SK-N-SH treated with all-trans-retinoic acid at 6 μM for 48 hours (cell line): ENCODE data around the gene CCDC88A.
A peak's percentile ranks its signal among the peaks of the same experiment; 100 is the strongest.
"Not testable (repeated sequence)": the region's sequence is repeated elsewhere in the genome, so short reads cannot be mapped to it uniquely, and the experiment has no call there.

Experiments used
- ATAC-seq: fragments of 200-7000 bp; cut with Tn5 transposase; 3 replicates; pipeline ENCODE4 v1.9.1; 2020; ENCODE audit warnings: mild to moderate bottlenecking, moderate library complexity
- ARNTL ChIP-seq: fragments of 450-650 bp; formaldehyde crosslinking; IDR thresholded peaks from 2 replicates; pipeline ENCODE4 v1.5.0; 2020; ENCODE audit warnings: low read depth, mild to moderate bottlenecking, moderate library complexity, borderline replicate concordance
- ESRRG ChIP-seq: fragments of 250-450 bp; sonication (Bioruptor Pico); IDR thresholded peaks from 2 replicates; pipeline ENCODE4 v1.6.1; 2021; ENCODE audit warnings: mild to moderate bottlenecking
- ISL1 ChIP-seq: fragments of 250-450 bp; sonication (Bioruptor Pico); IDR thresholded peaks from 2 replicates; pipeline ENCODE4 v2.1.2; 2022; ENCODE audit warnings: mild to moderate bottlenecking, moderate library complexity
- TCF4 ChIP-seq: fragments of 250-450 bp; sonication (Bioruptor Pico); IDR thresholded peaks from 2 replicates; pipeline ENCODE4 v1.8.0; 2021; ENCODE audit warnings: mild to moderate bottlenecking, moderate library complexity, borderline replicate concordance
- TOX ChIP-seq: fragments of 250-450 bp; sonication (Bioruptor Pico); IDR thresholded peaks from 2 replicates; pipeline ENCODE4 v1.8.0; 2021; ENCODE audit warnings: mild to moderate bottlenecking, moderate library complexity, borderline replicate concordance
- ZFP3 ChIP-seq: fragments of 250-450 bp; sonication (Bioruptor Pico); IDR thresholded peaks from 2 replicates; pipeline ENCODE4 v1.5.0; 2020; ENCODE audit warnings: mild to moderate bottlenecking, moderate library complexity
- ZFP30 ChIP-seq: fragments of 450-650 bp; formaldehyde crosslinking; IDR thresholded peaks from 2 replicates; pipeline ENCODE4 v1.5.0; 2022; ENCODE audit warnings: mild to moderate bottlenecking, moderate library complexity
- ZNF565 ChIP-seq: fragments of 450-650 bp; formaldehyde crosslinking; conservative IDR thresholded peaks from 2 replicates; pipeline ENCODE4 v1.5.0; 2020; ENCODE audit warnings: low read depth, mild to moderate bottlenecking, moderate library complexity
- TF ChIP-seq, protein P1 (sequence below): fragments of 250-450 bp; sonication (Bioruptor Pico); IDR thresholded peaks from 2 replicates; pipeline ENCODE4 v1.5.0; 2020; ENCODE audit warnings: mild to moderate bottlenecking, moderate library complexity
- TF ChIP-seq, protein P2 (sequence below): fragments of 250-450 bp; sonication (Bioruptor Pico); IDR thresholded peaks from 2 replicates; pipeline ENCODE4 v1.5.1; 2020; ENCODE audit warnings: low read depth, mild to moderate bottlenecking, moderate library complexity
- TF ChIP-seq, protein P3 (sequence below): fragments of 250-450 bp; sonication (Bioruptor Pico); IDR thresholded peaks from 2 replicates; pipeline ENCODE4 v1.5.1; 2021; ENCODE audit warnings: mild to moderate bottlenecking, moderate library complexity
- TF ChIP-seq, protein P4 (sequence below): fragments of 250-450 bp; sonication (Bioruptor Pico); IDR thresholded peaks from 2 replicates; pipeline ENCODE4 v1.8.0; 2021; ENCODE audit warnings: low read depth, mild to moderate bottlenecking, moderate library complexity, borderline replicate concordance
- TF ChIP-seq, protein P5 (sequence below): fragments of 250-450 bp; sonication (Bioruptor Pico); IDR thresholded peaks from 2 replicates; pipeline ENCODE4 v1.8.0; 2020; ENCODE audit warnings: mild to moderate bottlenecking, moderate library complexity, borderline replicate concordance

The CCDC88A gene

DNA sequence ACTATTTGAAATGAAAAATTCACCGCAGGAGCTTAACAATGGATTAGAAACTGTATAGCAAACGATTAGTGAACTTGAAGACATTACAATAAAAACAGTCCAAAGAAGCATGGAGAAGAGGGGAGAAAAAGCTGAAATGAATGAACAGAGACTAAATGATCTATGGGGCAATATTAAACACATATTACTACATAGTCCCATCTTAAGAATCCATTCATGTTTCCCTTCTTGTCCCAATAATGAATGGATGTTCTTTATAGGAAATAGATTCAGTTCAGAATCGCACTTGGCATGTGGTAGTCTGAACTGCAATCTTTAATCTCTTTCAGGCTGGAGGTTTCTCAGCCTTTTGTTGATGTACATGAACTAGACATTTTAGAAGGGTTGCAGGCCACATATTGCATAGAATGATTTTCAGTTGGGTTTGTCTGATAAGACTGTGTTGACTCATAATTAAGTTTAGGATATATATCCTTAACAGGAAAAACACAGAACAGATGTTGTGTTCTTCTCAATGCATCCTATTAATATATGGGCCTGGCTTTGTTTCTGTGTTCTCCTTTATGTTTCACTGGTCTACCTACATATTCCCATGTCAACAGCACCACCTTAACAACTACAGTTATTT, 27.9 kb downstream of the CCDC88A start (continued):
- TF ChIP-seq, protein P1, sequence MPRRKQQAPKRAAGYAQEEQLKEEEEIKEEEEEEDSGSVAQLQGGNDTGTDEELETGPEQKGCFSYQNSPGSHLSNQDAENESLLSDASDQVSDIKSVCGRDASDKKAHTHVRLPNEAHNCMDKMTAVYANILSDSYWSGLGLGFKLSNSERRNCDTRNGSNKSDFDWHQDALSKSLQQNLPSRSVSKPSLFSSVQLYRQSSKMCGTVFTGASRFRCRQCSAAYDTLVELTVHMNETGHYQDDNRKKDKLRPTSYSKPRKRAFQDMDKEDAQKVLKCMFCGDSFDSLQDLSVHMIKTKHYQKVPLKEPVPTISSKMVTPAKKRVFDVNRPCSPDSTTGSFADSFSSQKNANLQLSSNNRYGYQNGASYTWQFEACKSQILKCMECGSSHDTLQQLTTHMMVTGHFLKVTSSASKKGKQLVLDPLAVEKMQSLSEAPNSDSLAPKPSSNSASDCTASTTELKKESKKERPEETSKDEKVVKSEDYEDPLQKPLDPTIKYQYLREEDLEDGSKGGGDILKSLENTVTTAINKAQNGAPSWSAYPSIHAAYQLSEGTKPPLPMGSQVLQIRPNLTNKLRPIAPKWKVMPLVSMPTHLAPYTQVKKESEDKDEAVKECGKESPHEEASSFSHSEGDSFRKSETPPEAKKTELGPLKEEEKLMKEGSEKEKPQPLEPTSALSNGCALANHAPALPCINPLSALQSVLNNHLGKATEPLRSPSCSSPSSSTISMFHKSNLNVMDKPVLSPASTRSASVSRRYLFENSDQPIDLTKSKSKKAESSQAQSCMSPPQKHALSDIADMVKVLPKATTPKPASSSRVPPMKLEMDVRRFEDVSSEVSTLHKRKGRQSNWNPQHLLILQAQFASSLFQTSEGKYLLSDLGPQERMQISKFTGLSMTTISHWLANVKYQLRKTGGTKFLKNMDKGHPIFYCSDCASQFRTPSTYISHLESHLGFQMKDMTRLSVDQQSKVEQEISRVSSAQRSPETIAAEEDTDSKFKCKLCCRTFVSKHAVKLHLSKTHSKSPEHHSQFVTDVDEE (CRISPR knock-in tag): no peak
- peak; percentile 54; the same call in 1 of the 2 replicates for TF ChIP-seq TCF4 (CRISPR knock-in tag)

DNA sequence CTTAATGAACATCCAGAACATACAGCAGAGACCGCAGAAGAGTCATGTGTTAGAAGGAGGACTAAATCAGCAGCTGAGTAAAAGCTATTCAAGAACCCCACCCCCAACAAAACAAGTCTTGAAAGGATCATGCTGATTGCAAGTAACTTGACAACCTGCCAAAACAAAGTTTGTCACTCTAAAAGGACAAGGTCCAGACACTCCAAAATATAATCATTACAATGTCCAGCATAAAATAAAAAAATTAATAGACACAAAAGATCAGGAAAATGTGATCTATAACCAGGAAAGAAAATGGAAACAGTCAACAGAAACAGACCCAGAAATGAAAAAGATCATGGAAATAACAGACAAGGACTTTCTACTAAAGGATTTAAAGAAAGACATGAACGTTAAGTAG, 28.5 kb downstream of the CCDC88A start:
- ATAC-seq: no peak
- TF ChIP-seq TCF4 (CRISPR knock-in tag): no peak
- TF ChIP-seq ARNTL (CRISPR knock-in tag): no peak
- TF ChIP-seq ZNF565 (CRISPR knock-in tag): no peak
- no peak for TF ChIP-seq ISL1 (CRISPR knock-in tag)
- TF ChIP-seq, protein P2, sequence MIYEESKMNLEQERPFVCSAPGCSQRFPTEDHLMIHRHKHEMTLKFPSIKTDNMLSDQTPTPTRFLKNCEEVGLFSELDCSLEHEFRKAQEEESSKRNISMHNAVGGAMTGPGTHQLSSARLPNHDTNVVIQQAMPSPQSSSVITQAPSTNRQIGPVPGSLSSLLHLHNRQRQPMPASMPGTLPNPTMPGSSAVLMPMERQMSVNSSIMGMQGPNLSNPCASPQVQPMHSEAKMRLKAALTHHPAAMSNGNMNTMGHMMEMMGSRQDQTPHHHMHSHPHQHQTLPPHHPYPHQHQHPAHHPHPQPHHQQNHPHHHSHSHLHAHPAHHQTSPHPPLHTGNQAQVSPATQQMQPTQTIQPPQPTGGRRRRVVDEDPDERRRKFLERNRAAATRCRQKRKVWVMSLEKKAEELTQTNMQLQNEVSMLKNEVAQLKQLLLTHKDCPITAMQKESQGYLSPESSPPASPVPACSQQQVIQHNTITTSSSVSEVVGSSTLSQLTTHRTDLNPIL (CRISPR knock-in tag): no peak

DNA sequence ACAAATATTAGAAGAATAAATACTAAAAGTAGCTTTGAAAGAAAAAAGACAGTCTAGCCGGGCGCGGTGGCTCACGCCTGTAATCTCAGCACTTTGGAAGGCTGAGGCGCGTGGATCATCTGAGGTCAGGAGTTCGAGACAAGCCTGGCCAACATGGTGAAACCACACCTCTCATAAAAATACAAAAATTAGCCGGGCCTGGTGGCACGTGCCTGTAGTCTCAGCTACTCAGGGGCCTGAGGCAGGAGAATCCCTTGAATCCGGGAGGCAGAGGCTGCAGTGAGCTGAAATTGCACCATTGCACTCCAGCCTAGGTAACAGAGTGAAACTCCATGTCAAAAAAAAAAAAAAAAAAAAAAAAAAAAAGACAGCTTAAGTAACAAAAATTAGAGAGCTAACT, 34.1 kb downstream of the CCDC88A start:
- not testable (repeated sequence) for ATAC-seq

DNA sequence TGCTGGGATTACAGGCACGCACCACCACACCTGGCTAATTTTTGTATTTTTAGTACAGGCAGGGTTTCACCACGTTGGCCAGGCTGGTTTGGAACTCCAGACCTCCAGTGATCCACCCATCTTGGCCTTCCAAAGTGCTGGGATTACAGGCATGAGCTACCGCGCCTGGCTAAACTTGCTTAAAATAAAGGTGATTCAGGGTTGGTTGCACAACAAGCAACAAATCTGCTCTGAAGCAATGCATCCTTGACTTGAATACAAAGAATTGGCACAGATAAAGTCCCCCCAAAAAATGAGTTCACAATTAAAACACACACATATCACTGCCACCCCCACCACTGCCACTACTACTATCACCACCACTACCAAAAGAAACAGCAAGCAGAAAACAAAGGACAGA, 34.9 kb downstream of the CCDC88A start:
- no peak for ATAC-seq
- TF ChIP-seq, protein P2 (CRISPR knock-in tag): no peak
- TF ChIP-seq, protein P1 (CRISPR knock-in tag): no peak
- TF ChIP-seq ZNF565 (CRISPR knock-in tag) (no peak), ZFP3 (CRISPR knock-in tag) (no peak), ESRRG (CRISPR knock-in tag) (no peak), TCF4 (CRISPR knock-in tag) (no peak), ZFP30 (CRISPR knock-in tag) (no peak), ISL1 (CRISPR knock-in tag) (no peak), TOX (no peak)
- TF ChIP-seq, protein P3, sequence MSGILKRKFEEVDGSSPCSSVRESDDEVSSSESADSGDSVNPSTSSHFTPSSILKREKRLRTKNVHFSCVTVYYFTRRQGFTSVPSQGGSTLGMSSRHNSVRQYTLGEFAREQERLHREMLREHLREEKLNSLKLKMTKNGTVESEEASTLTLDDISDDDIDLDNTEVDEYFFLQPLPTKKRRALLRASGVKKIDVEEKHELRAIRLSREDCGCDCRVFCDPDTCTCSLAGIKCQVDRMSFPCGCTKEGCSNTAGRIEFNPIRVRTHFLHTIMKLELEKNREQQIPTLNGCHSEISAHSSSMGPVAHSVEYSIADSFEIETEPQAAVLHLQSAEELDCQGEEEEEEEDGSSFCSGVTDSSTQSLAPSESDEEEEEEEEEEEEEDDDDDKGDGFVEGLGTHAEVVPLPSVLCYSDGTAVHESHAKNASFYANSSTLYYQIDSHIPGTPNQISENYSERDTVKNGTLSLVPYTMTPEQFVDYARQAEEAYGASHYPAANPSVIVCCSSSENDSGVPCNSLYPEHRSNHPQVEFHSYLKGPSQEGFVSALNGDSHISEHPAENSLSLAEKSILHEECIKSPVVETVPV (CRISPR knock-in tag): no peak
- TF ChIP-seq, protein P4, sequence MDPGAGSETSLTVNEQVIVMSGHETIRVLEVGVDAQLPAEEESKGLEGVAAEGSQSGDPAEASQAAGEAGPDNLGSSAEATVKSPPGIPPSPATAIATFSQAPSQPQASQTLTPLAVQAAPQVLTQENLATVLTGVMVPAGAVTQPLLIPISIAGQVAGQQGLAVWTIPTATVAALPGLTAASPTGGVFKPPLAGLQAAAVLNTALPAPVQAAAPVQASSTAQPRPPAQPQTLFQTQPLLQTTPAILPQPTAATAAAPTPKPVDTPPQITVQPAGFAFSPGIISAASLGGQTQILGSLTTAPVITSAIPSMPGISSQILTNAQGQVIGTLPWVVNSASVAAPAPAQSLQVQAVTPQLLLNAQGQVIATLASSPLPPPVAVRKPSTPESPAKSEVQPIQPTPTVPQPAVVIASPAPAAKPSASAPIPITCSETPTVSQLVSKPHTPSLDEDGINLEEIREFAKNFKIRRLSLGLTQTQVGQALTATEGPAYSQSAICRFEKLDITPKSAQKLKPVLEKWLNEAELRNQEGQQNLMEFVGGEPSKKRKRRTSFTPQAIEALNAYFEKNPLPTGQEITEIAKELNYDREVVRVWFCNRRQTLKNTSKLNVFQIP: no peak
- TF ChIP-seq, protein P5, sequence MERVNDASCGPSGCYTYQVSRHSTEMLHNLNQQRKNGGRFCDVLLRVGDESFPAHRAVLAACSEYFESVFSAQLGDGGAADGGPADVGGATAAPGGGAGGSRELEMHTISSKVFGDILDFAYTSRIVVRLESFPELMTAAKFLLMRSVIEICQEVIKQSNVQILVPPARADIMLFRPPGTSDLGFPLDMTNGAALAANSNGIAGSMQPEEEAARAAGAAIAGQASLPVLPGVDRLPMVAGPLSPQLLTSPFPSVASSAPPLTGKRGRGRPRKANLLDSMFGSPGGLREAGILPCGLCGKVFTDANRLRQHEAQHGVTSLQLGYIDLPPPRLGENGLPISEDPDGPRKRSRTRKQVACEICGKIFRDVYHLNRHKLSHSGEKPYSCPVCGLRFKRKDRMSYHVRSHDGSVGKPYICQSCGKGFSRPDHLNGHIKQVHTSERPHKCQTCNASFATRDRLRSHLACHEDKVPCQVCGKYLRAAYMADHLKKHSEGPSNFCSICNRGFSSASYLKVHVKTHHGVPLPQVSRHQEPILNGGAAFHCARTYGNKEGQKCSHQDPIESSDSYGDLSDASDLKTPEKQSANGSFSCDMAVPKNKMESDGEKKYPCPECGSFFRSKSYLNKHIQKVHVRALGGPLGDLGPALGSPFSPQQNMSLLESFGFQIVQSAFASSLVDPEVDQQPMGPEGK (CRISPR knock-in tag): no peak
